Pancreas (tissue), 10 donors: ENCODE results near the gene ENO3. TPM values are rescaled to one million over a fixed set of nuclear protein-coding genes. Genes with fewer than 3 reads are reported as not detected.
A peak's percentile ranks its signal among the peaks of the same experiment; 100 is the strongest.

Experiments
- ATAC-seq, 4 donors: fragments of 200-7000 bp; cut with Tn5 transposase; one replicate each; pipeline versions ENCODE4 v1.8.0 to v1.9.1; 2020; ENCODE audit warnings: mild to moderate bottlenecking in 4 of 4, moderate library complexity in 4 of 4
- DNase-seq, 6 donors: peaks; one replicate each; pipeline ENCODE4 v3.0.0-alpha.2; 2020
- FAIRE-seq: peaks from 2 replicates; lab custom pipeline; 2012; peaks lifted over from hg19 to GRCh38; lab: Jason Lieb, UNC
- H3K27ac ChIP-seq, 4 donors: fragments of 200-600 bp; sonication (generic); 1 replicate in 3 of 4; 2 replicates in 1 of 4; pipeline versions ENCODE4 v1.5.0 to v1.8.0; 2020
- H3K27me3 ChIP-seq, 4 donors: fragments of 200-600 bp; one replicate each; pipeline ENCODE4 v1.8.0; 2021
- H3K36me3 ChIP-seq, 3 donors: fragments of 200-600 bp; sonication (generic) in 1 of 3; one replicate each; pipeline versions ENCODE4 v1.5.0 to v1.8.0; 2020 to 2021
- H3K4me1 ChIP-seq, 3 donors: fragments of 200-600 bp; one replicate each; pipeline ENCODE4 v1.8.0; 2021
- H3K4me3 ChIP-seq, 4 donors: fragments of 200-600 bp; sonication (generic) in 2 of 4; one replicate each; pipeline versions ENCODE4 v1.5.0 to v1.8.0; 2020 to 2021
- H3K9me3 ChIP-seq, 4 donors: fragments of 200-600 bp; one replicate each; pipeline ENCODE4 v1.8.0; 2021
- WGBS, 2 donors: extraction: QIAGEN DNeasy Blood & Tissue Kit; methylation state at CpG; one replicate each; pipeline ENCODE4 v1.1.7; 2013; 5-methylcytosine and 5-hydroxymethylcytosine counted together
- intact Hi-C, 3 donors: fragments of 100-400 bp; cut with DNase I; formaldehyde crosslinking; loops; one replicate each; pipeline versions ENCODE4 v1.11.1 to v1.14.2; 2022
- polyA plus RNA-seq, 2 donors: library from polyadenylated mRNA; stranded (reverse); fragments of 200-250 nt; gene quantifications; one replicate each; pipeline ENCODE4 v1.2.3, GENCODE V29; 2013
- total RNA-seq, 6 donors: library from RNA; stranded (reverse); fragmentation: NEBNext Ultra II Directional in 4 of 6; extraction: Animal tissue kit (Norgen Biotek cat#: 25700) in 4 of 6; gene quantifications; one replicate each; pipeline versions ENCODE4 v1.2.1 to v1.2.4, GENCODE V29; 2021 to 2023
- TF ChIP-seq, protein P1 (sequence below), 4 donors: fragments of 200-600 bp; sonication (generic) in 3 of 4; IDR thresholded peaks; one replicate each; pipeline versions ENCODE4 v1.5.0 to v1.8.0; 2021; ENCODE audit warnings: antibody characterized with exemption in 4 of 4
- donor health status: healthy with polysubstance abuse.
- donor health status: DM: no; HTN: no; CAD: no; lungs with moderate emphysema.
- donor health status: DM: no; HTN: no; CAD: no.
- donor health status: control.
- donor health status: control.
- donor health status: Bipolar disorder and iron deficiency.
- donor health status: DM: yes; HTN: yes; CAD: no.
- donor health status: DM: no; HTN: no; CAD: no.
- donor health status: DM: no; HTN: no; CAD: no.
- donor health status: DM: yes; HTN: yes; CAD: no.

Gene ENO3
- total and polyA plus RNA-seq, 8 donors, result 1.5 to 20.3 (median 2.6) TPM

- Histone ChIP-seq H3K27me3 (no peaks in the 10 kb centered on the region), H3K9me3 (no peaks in the 10 kb centered on the region), H3K27ac (peak overlapping the region in 1 of 4 donors; percentile 4), H3K4me1 (peaks cover 0 to 19% (median 10%) of the 10 kb centered on the region in 3 donors), H3K36me3 (peaks cover 0 to 9% (median 0%) of the 10 kb centered on the region in 3 donors), H3K4me3 (no peak overlapping the region)
- WGBS, 2 donors, result 90 to 98% methylated on average over 8 of the region's 8 CpGs
- intact Hi-C loops, result no loop called here
- FAIRE-seq (no peak), ATAC-seq (no peak), DNase-seq (no peak)
- TF ChIP-seq, protein P1, sequence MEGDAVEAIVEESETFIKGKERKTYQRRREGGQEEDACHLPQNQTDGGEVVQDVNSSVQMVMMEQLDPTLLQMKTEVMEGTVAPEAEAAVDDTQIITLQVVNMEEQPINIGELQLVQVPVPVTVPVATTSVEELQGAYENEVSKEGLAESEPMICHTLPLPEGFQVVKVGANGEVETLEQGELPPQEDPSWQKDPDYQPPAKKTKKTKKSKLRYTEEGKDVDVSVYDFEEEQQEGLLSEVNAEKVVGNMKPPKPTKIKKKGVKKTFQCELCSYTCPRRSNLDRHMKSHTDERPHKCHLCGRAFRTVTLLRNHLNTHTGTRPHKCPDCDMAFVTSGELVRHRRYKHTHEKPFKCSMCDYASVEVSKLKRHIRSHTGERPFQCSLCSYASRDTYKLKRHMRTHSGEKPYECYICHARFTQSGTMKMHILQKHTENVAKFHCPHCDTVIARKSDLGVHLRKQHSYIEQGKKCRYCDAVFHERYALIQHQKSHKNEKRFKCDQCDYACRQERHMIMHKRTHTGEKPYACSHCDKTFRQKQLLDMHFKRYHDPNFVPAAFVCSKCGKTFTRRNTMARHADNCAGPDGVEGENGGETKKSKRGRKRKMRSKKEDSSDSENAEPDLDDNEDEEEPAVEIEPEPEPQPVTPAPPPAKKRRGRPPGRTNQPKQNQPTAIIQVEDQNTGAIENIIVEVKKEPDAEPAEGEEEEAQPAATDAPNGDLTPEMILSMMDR (IDR thresholded peaks at IDR 0.05), result no peak
These were observed 19.4 kb downstream of the ENO3 start for GRCh38 chr17:4970273-4970672.

DNA sequence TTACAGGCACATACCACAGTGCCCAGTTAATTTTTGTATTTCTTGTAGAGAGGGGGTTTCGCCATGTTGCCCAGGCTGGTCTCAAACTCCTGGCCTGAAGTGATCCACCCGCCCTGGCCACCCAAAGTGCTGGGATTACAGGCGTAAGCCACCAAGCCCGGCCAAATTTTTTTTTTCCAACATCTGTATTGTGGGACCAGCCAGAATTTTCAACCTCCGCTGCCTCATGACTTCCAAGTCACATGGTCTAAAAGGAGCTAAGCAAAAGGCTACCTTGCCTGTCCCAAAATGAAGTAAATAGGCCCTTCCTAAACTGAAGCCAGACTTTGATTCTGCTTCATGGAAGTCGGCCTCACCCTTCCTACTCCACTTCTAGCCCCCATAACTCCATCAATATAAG, 20.9 kb downstream of the ENO3 start:
- intact Hi-C loops, result no loop called here
- Histone ChIP-seq H3K4me3 (no peak overlapping the region), H3K27me3 (no peaks in the 10 kb centered on the region), H3K9me3 (no peaks in the 10 kb centered on the region), H3K4me1 (peaks cover 0 to 11% (median 4%) of the 10 kb centered on the region in 3 donors), H3K27ac (no peak overlapping the region), H3K36me3 (peaks cover 0 to 11% (median 0%) of the 10 kb centered on the region in 3 donors)
- DNase-seq (no peak), FAIRE-seq (no peak), ATAC-seq (no peak)
- TF ChIP-seq, protein P1 (IDR thresholded peaks at IDR 0.05), result no peak
- 87 to 88% methylated on average over 6 of the region's 6 CpGs for WGBS, 2 donors

DNA sequence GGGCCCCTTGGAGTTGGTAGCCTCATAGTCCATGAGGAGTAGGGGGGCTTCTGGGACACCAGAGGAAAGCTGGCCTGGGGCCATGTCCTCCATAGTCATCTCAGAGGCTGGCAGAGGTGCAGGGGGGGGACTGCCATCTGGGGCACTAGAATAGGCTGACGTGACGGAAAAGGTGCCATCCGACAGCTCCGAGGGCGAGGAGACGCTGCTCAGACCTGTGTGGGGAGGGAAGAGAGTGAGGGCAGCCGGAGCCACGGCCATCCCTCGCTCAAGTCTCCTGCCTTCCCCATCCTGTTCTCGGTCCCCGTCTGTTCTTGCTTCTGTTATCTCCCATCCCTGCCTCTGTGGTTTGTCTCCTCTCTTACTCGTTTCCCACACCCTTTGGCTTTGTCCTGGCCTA, 21.4 kb downstream of the ENO3 start:
- DNase-seq, result no peak
- 91 to 94% methylated on average over 12 of the region's 12 CpGs for WGBS, 2 donors

DNA sequence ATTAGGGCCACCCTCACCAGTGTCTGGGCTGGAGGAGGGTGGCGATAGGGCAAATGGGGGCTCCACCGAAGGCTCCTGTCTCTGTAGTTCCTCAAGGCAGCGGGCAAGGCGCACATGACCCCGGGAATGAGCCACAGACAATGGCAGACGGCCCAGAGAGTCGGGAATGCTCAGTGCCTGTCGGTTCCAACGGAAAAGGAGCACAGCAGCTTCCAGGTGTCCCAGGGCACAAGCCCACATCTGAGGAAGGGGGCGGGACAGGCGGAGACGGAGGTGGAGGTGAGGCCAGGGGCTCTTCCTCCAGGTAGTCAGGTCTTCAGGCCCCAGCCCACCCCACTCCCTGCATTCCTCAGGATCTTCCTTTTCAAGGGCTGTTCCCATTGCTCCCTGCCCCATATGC, 21.8 kb downstream of the ENO3 start:
- H3K27me3 ChIP-seq, result no peaks in the 10 kb centered on the region
- no peaks in the 10 kb centered on the region for H3K9me3 ChIP-seq
- H3K27ac ChIP-seq, result no peak overlapping the region
- intact Hi-C loops, result no loop called here
- WGBS, 2 donors, result 86 to 92% methylated on average over 12 of the region's 12 CpGs
- FAIRE-seq, result no peak
- ATAC-seq, result no peak
- H3K4me3 ChIP-seq, result no peak overlapping the region
- H3K4me1 ChIP-seq, result peaks cover 0 to 11% (median 4%) of the 10 kb centered on the region in 3 donors
- TF ChIP-seq, protein P1 (IDR thresholded peaks at IDR 0.05), result no peak
- peaks cover 0 to 20% (median 0%) of the 10 kb centered on the region in 3 donors for H3K36me3 ChIP-seq
- DNase-seq, result no peak

More for the DNA sequence above, 21.4 kb downstream of the ENO3 start:
- no peak for FAIRE-seq
- no peaks in the 10 kb centered on the region for H3K27me3 ChIP-seq
- ATAC-seq, result no peak
- intact Hi-C loops, result no loop called here
- TF ChIP-seq, protein P1 (IDR thresholded peaks at IDR 0.05), result no peak
- H3K4me3 ChIP-seq, result no peak overlapping the region
- H3K27ac ChIP-seq, result no peak overlapping the region
- no peaks in the 10 kb centered on the region for H3K9me3 ChIP-seq
- H3K36me3 ChIP-seq, result peaks cover 0 to 16% (median 0%) of the 10 kb centered on the region in 3 donors
- H3K4me1 ChIP-seq, result peaks cover 0 to 11% (median 4%) of the 10 kb centered on the region in 3 donors

DNA sequence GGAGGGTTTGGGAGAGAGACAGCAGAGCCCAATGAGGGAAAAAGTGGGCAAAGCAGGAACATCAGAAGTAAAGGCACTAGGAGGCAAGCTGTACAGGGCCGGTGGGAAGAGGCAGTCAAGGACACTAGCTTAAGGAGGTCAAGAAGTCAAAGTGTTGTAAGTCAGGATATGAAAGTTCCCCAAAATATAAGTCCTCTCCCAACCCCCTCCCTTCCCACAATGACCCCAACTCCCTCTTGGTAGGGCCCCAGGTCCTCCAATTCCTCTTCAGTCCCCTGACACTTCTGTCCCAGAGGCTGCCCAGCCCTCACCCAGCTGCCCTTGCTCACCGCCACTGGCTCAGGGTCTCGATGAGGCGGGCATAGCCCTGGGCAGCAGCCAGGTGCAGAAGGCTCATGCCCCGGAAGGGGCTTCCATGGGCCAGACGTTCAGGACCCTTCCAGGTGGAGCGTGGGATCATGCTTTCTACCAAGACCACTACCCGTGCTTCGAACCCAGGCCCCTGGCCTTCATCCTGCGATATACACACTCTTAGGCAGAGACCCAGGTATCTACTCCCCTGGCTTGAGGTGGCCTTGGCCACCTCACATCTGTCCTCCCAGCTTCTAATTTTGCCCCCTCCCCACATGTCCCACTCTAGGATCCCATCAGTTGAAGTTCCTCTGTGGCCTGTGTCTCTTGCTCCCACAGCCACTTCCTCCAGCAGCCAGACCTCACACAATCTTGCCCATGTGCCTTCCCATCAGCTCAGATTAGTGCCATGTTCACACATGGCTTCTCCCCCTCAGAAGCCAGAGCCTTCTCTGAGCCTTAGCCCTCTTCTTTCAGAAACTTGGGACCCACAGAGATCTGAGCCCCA, 22.6 kb downstream of the ENO3 start:
- ATAC-seq (no peak), FAIRE-seq (no peak), DNase-seq (no peak)
- 85 to 88% methylated on average over 10 of the region's 10 CpGs for WGBS, 2 donors
- Histone ChIP-seq H3K27ac (no peak overlapping the region), H3K4me1 (peaks cover 0 to 9% (median 4%) of the 10 kb centered on the region in 3 donors), H3K4me3 (no peak overlapping the region), H3K9me3 (no peaks in the 10 kb centered on the region), H3K27me3 (no peaks in the 10 kb centered on the region), H3K36me3 (peaks cover 0 to 24% (median 0%) of the 10 kb centered on the region in 3 donors)
- intact Hi-C loops, result no loop called here
- TF ChIP-seq, protein P1 (IDR thresholded peaks at IDR 0.05), result no peak
